H1 (cell line): ENCODE measurements around the gene COPA. TPM values are rescaled to one million over a fixed set of nuclear protein-coding genes. Genes with fewer than 3 reads are reported as not detected.

Source experiments
- CTCF ChIA-PET: fragments of 300-600 bp; sonication (Branson Sonifier 250); formaldehyde crosslinking; loops from one replicate; lab custom pipeline; 2021; ENCODE audit not compliant: partially characterized antibody; lab: Charles Lee
- POLR2A ChIA-PET: fragments of 300-600 bp; sonication (Branson Sonifier 250); formaldehyde crosslinking; loops from one replicate; lab custom pipeline; 2021; ENCODE audit warnings: inconsistent platforms; ENCODE audit not compliant: partially characterized antibody; lab: Charles Lee
- DNase-seq, 2 experiments: peaks; one replicate each; pipeline versions ENCODE4 v3.0.0 to v3.0.0-alpha.2; 2010 to 2022; ENCODE audit warnings: low spot score in 2 of 2, low read depth in 1 of 2, mixed read lengths in 1 of 2
- FAIRE-seq: peaks from 2 replicates; lab custom pipeline; 2011; peaks lifted over from hg19 to GRCh38; lab: Jason Lieb, UNC
- H2AFZ ChIP-seq: 2 replicates; pipeline ENCODE4 v1.8.1; 2012; ENCODE audit warnings: low read length, inconsistent platforms
- H2AK5ac ChIP-seq: 2 replicates; pipeline ENCODE4 v1.6.1; 2013; ENCODE audit warnings: low read depth, low read length
- H2BK120ac ChIP-seq: replicated peaks from 2 replicates; pipeline ENCODE3; 2013; ENCODE audit warnings: low read depth, low read length, inconsistent platforms
- H2BK12ac ChIP-seq: 2 replicates; pipeline ENCODE4 v1.6.1; 2013; ENCODE audit warnings: low read depth, low read length
- H2BK15ac ChIP-seq: 2 replicates; pipeline ENCODE4 v1.6.1; 2013; ENCODE audit warnings: low read length
- H2BK20ac ChIP-seq: 2 replicates; pipeline ENCODE4 v1.6.1; 2013; ENCODE audit warnings: low read length
- H2BK5ac ChIP-seq: 2 replicates; pipeline ENCODE4 v1.6.1; 2013; ENCODE audit warnings: low read depth, low read length
- H3K14ac ChIP-seq: 2 replicates; pipeline ENCODE4 v1.6.1; 2013; ENCODE audit warnings: inconsistent platforms; ENCODE audit not compliant: insufficient read length
- H3K18ac ChIP-seq: 2 replicates; pipeline ENCODE4 v1.6.1; 2013; ENCODE audit warnings: low read length; ENCODE audit errors: extremely low read depth
- H3K23ac ChIP-seq: 2 replicates; pipeline ENCODE4 v1.6.1; 2013; ENCODE audit warnings: inconsistent platforms; ENCODE audit not compliant: insufficient read length
- H3K23me2 ChIP-seq: 2 replicates; pipeline ENCODE4 v1.6.1; 2013; ENCODE audit warnings: low read depth, low read length
- H3K27ac ChIP-seq: 2 replicates; pipeline ENCODE4 v1.6.1; 2011; ENCODE audit warnings: low read depth, low read length, inconsistent platforms
- H3K27me3 ChIP-seq, 4 experiments: replicated peaks in 1 of 4; 1 replicate in 1 of 4; 2 replicates in 3 of 4; pipeline versions ENCODE4 v1.6.1 to v1.8.1; 2011 to 2013; ENCODE audit warnings: low read length in 3 of 4, mild to moderate bottlenecking in 3 of 4, inconsistent platforms in 2 of 4, mixed read lengths in 2 of 4, moderate library complexity in 1 of 4; ENCODE audit not compliant: control insufficient read depth in 3 of 4, insufficient read depth in 3 of 4; ENCODE audit errors: extremely low read depth in 1 of 4
- H3K36me3 ChIP-seq, 4 experiments: 2 replicates each; pipeline versions ENCODE4 v1.6.1 to v1.8.1; 2011 to 2013; ENCODE audit warnings: mild to moderate bottlenecking in 4 of 4, low read length in 3 of 4, moderate library complexity in 2 of 4, control low read depth in 1 of 4, inconsistent platforms in 1 of 4; ENCODE audit not compliant: insufficient read depth in 4 of 4, control insufficient read depth in 2 of 4
- H3K4ac ChIP-seq: replicated peaks from 2 replicates; pipeline ENCODE3; 2013; ENCODE audit warnings: low read length, low read depth, mixed read lengths, inconsistent platforms; ENCODE audit not compliant: insufficient read length
- H3K4me1 ChIP-seq, 4 experiments: replicated peaks in 1 of 4; 1 replicate in 1 of 4; 2 replicates in 3 of 4; pipeline versions ENCODE4 v1.6.1 to v1.8.1; 2011 to 2013; ENCODE audit warnings: low read length in 3 of 4, inconsistent platforms in 2 of 4, mixed read lengths in 1 of 4; ENCODE audit not compliant: insufficient read depth in 4 of 4, control insufficient read depth in 3 of 4
- H3K4me2 ChIP-seq, 2 experiments: 2 replicates each; pipeline versions ENCODE4 v1.6.1 to v1.8.1; 2011 to 2013; ENCODE audit warnings: low read depth in 2 of 2, low read length in 2 of 2, control low read depth in 1 of 2, inconsistent platforms in 1 of 2, mild to moderate bottlenecking in 1 of 2; ENCODE audit not compliant: insufficient read depth in 1 of 2
- H3K4me3 ChIP-seq, 4 experiments: fragments of 200-600, 300-600 bp in 1 of 4; sonication (generic), shearing (Covaris generic), sonication (Bioruptor Twin) in 1 of 4; 2 replicates each; pipeline versions ENCODE4 v1.5.1 to v1.8.1; 2011 to 2016; ENCODE audit warnings: low read length in 4 of 4, low read depth in 3 of 4, control low read depth in 2 of 4, inconsistent platforms in 2 of 4, mild to moderate bottlenecking in 2 of 4, mixed read lengths in 1 of 4, moderate library complexity in 1 of 4; ENCODE audit not compliant: insufficient read depth in 2 of 4; ENCODE audit errors: extremely low read depth in 1 of 4
- H3K56ac ChIP-seq: replicated peaks from 2 replicates; pipeline ENCODE3; 2013; ENCODE audit warnings: low read depth, mild to moderate bottlenecking, mixed read lengths, low read length, inconsistent platforms; ENCODE audit not compliant: insufficient read length
- H3K79me1 ChIP-seq: 2 replicates; pipeline ENCODE4 v1.6.1; 2013; ENCODE audit warnings: low read depth, low read length, control low read depth
- H3K79me2 ChIP-seq, 2 experiments: 2 replicates each; pipeline versions ENCODE4 v1.6.1 to v1.8.1; 2012 to 2013; ENCODE audit warnings: low read length in 2 of 2, mild to moderate bottlenecking in 2 of 2, inconsistent platforms in 1 of 2; ENCODE audit not compliant: insufficient read depth in 2 of 2, control insufficient read depth in 1 of 2
- H3K9ac ChIP-seq, 4 experiments: replicated peaks in 1 of 4; 1 replicate in 1 of 4; 2 replicates in 3 of 4; pipeline versions ENCODE4 v1.6.1 to v1.8.1; 2011 to 2013; ENCODE audit warnings: low read depth in 3 of 4, low read length in 3 of 4, control low read depth in 2 of 4, mild to moderate bottlenecking in 2 of 4, moderate library complexity in 2 of 4, inconsistent platforms in 1 of 4; ENCODE audit errors: extremely low read depth in 1 of 4
- H3K9me3 ChIP-seq, 2 experiments: 2 replicates each; pipeline versions ENCODE4 v1.6.1 to v1.8.1; 2012 to 2013; ENCODE audit warnings: mild to moderate bottlenecking in 2 of 2, moderate library complexity in 2 of 2, control low read depth in 1 of 2, inconsistent platforms in 1 of 2, low read depth in 1 of 2, low read length in 1 of 2, mixed read lengths in 1 of 2; ENCODE audit not compliant: insufficient read depth in 2 of 2
- H4K20me1 ChIP-seq, 2 experiments: replicated peaks in 1 of 2; 2 replicates each; pipeline versions ENCODE3 to v1.8.1; 2011 to 2013; ENCODE audit warnings: inconsistent platforms in 2 of 2, low read length in 2 of 2, mild to moderate bottlenecking in 1 of 2; ENCODE audit not compliant: insufficient read depth in 2 of 2, control insufficient read depth in 1 of 2
- H4K5ac ChIP-seq: 2 replicates; pipeline ENCODE4 v1.6.1; 2013; ENCODE audit warnings: low read length, low read depth, mixed read lengths, inconsistent platforms; ENCODE audit not compliant: insufficient read length
- H4K8ac ChIP-seq: 2 replicates; pipeline ENCODE4 v1.8.0; 2013; ENCODE audit warnings: mild to moderate bottlenecking, moderate library complexity, low read length, inconsistent platforms; ENCODE audit not compliant: insufficient read depth; ENCODE audit errors: extremely low read depth
- H4K91ac ChIP-seq: replicated peaks from 2 replicates; pipeline ENCODE3; 2013; ENCODE audit warnings: low read length, mixed read lengths, inconsistent platforms; ENCODE audit not compliant: insufficient read length
- BCL11A ChIP-seq, 2 experiments: IDR thresholded peaks; one replicate each; pipeline ENCODE4 v1.6.1; 2011; ENCODE audit warnings: low read depth in 2 of 2, low read length in 2 of 2, mild to moderate bottlenecking in 2 of 2
- CHD2 ChIP-seq: IDR thresholded peaks from 2 replicates; pipeline ENCODE4 v1.6.1; 2012; ENCODE audit warnings: low read length, improper control_type of control experiment
- EP300 ChIP-seq, 2 experiments: IDR thresholded peaks; 1 replicate in 1 of 2; 2 replicates in 1 of 2; pipeline ENCODE4 v1.6.1; 2011 to 2012; ENCODE audit warnings: low read depth in 2 of 2, low read length in 2 of 2, mild to moderate bottlenecking in 2 of 2, borderline replicate concordance in 1 of 2, inconsistent platforms in 1 of 2, moderate library complexity in 1 of 2
- GABPA ChIP-seq: IDR thresholded peaks from 2 replicates; pipeline ENCODE4 v1.6.1; 2011; ENCODE audit warnings: mild to moderate bottlenecking, low read length, moderate library complexity, borderline replicate concordance; ENCODE audit not compliant: insufficient read depth
- KDM1A ChIP-seq: fragments of 200-600, 300-600 bp; sonication (generic); IDR thresholded peaks from 2 replicates; pipeline ENCODE4 v1.7.1; 2016; ENCODE audit warnings: mild to moderate bottlenecking, low read length, borderline replicate concordance
- RFX5 ChIP-seq: IDR thresholded peaks from 2 replicates; pipeline ENCODE4 v1.6.1; 2011; ENCODE audit warnings: low read depth, low read length, improper control_type of control experiment, borderline replicate concordance
- RXRA ChIP-seq: IDR thresholded peaks from 2 replicates; pipeline ENCODE4 v1.6.1; 2011; ENCODE audit warnings: low read depth, mild to moderate bottlenecking, low read length, moderate library complexity; ENCODE audit not compliant: insufficient read depth
- SIN3A ChIP-seq, 2 experiments: IDR thresholded peaks in 1 of 2; conservative IDR thresholded peaks in 1 of 2; 2 replicates each; pipeline ENCODE4 v1.6.1; 2011 to 2012; ENCODE audit warnings: low read length in 2 of 2, improper control_type of control experiment in 1 of 2, low read depth in 1 of 2, mild to moderate bottlenecking in 1 of 2
- ZNF274 ChIP-seq: IDR thresholded peaks from 2 replicates; pipeline ENCODE4 v1.7.0; 2012; ENCODE audit warnings: low read length, borderline replicate concordance; ENCODE audit errors: extremely low read depth
- WGBS, 2 experiments: shearing (Covaris generic) in 1 of 2; methylation state at CpG; one replicate each; pipeline versions ENCODE4 v1.1.6 to v1.1.7; 2013 to 2015; ENCODE audit warnings: low lambda C conversion rate in 2 of 2, mixed read lengths in 2 of 2, inconsistent platforms in 1 of 2, low coverage in 1 of 2, missing lambda C conversion rate in 1 of 2; ENCODE audit not compliant: insufficient replicate concordance in 2 of 2, insufficient coverage in 1 of 2, insufficient read length in 1 of 2; ENCODE audit errors: extremely low coverage in 1 of 2, missing lambda C conversion rate in 1 of 2; 5-methylcytosine and 5-hydroxymethylcytosine counted together
- polyA plus RNA-seq, 7 experiments: library from polyadenylated mRNA; depleted of rRNA in 3 of 7; stranded (reverse) in 5 of 7; unstranded in 2 of 7; fragments of >200 nt in 5 of 7; fragments of 200-250 nt in 2 of 7; gene quantifications; 1 replicate in 5 of 7; 2 replicates in 1 of 7; 4 replicates in 1 of 7; pipeline versions ENCODE4 v1.2.1 to v1.2.3, GENCODE V29; 2011 to 2013; ENCODE audit warnings: missing spikeins in 2 of 7, mixed read lengths in 2 of 7
- total RNA-seq: library from RNA; stranded (reverse); fragmentation: NEBNext Ultra II Directional; extraction: Animal tissue kit (Norgen Biotek cat#: 25700); gene quantifications from 2 replicates; pipeline ENCODE4 v1.2.1, GENCODE V29; 2021
- TF ChIP-seq, protein P1 (sequence below): IDR thresholded peaks from 2 replicates; pipeline ENCODE4 v1.6.1; 2012; ENCODE audit warnings: inconsistent platforms

The COPA gene
- total and polyA plus RNA-seq, 2 of the 8 experiments (the other 6 are each of a cell fraction or from before 2014, with no cell fraction given) = 78.2 to 115 TPM

DNA sequence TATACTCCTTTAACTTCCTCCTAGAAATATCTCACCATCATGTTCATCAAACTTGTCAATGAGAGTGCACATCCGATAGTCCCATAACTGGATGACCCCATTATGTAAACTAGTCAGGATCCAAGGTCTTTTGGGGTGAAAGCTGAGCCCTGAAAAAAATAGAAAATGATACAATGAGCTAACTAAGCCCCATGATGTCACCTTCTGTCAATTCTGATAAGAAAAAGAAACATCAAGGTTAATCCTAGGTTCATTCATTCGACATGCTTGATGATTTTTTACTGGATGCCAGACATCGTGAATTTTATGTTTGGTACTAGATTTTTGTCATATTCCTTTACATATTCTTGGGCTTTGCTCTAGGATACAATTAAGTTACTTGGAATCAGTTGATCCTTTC lies 2.9 kb downstream of the COPA start:
- Histone ChIP-seq H4K20me1 (peaks cover 0 to 4% of the 10 kb centered on the region in 2 experiments), H2BK15ac (no peak overlapping the region), H3K4me1 (no peaks in the 10 kb centered on the region; a peak in 1 of 7 replicates), H4K5ac (no peak overlapping the region), H3K9me3 (no peaks in the 10 kb centered on the region), H4K8ac (no peak overlapping the region), H3K36me3 (peaks cover 11 to 29% (median 16%) of the 10 kb centered on the region in 4 experiments), H2AK5ac (no peak overlapping the region), H3K18ac (no peak overlapping the region), H2BK120ac (no peak overlapping the region), H3K4ac (no peak overlapping the region), H3K79me2 (peaks cover 18 to 58% of the 10 kb centered on the region in 2 experiments), H3K4me2 (no peak overlapping the region; a peak in 1 of 4 replicates), H3K56ac (no peak overlapping the region), H3K79me1 (no peaks in the 10 kb centered on the region; the same call in 1 of the 2 replicates), H2BK5ac (no peak overlapping the region), H3K14ac (no peak overlapping the region), H4K91ac (no peak overlapping the region), H3K27ac (no peak overlapping the region), H3K9ac (no peak overlapping the region), H2AFZ (no peak overlapping the region), H3K23ac (no peak overlapping the region), H2BK20ac (no peak overlapping the region), H3K27me3 (no peaks in the 10 kb centered on the region), H3K4me3 (no peak overlapping the region), H3K23me2 (no peaks in the 10 kb centered on the region; the same call in 1 of the 2 replicates), H2BK12ac (no peak overlapping the region)
- POLR2A ChIA-PET = interaction anchor here (1.1 to 1.2 kb wide), 2 partner anchors 8 to 56 kb away, joined by 3 read pairs; partner anchors contain the start of gene PEX19
- FAIRE-seq (no peak), DNase-seq (no peak)
- WGBS, 2 experiments = 94% methylated on average over 3 of the region's 3 CpGs; no CpG with 5 or more reads in 1 of the 2 experiments
- CTCF ChIA-PET = interaction anchor here (0.8 to 2.9 kb wide), 6 partner anchors 10 to 92 kb away, joined by 3 to 13 read pairs (median 5); no protein-coding TSS in a partner anchor
- no peak for TF ChIP-seq RXRA
- TF ChIP-seq BCL11A (IDR thresholded peaks at IDR 0.05; ENCODE audit: low read depth in 2 of 2, low read length in 2 of 2) = no peak
- no peak for TF ChIP-seq SIN3A (conservative IDR thresholded peaks at IDR 0.05 in 1 of 2, IDR thresholded peaks at IDR 0.05 in 1 of 2; ENCODE audit: low read depth in 1 of 2, low read length in 2 of 2)
- TF ChIP-seq, protein P1, sequence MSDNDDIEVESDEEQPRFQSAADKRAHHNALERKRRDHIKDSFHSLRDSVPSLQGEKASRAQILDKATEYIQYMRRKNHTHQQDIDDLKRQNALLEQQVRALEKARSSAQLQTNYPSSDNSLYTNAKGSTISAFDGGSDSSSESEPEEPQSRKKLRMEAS = no peak
- TF ChIP-seq KDM1A = no peak
- no peak for TF ChIP-seq ZNF274
- TF ChIP-seq GABPA = no peak
- no peak for TF ChIP-seq CHD2
- no peak for TF ChIP-seq EP300 (IDR thresholded peaks at IDR 0.05; ENCODE audit: borderline replicate concordance in 1 of 2, low read depth in 2 of 2, low read length in 2 of 2)
- TF ChIP-seq RFX5 = no peak
